Fibroblast of skin of right biceps (primary cell): ENCODE results near the gene NKX2-3.

Source experiments
- DNase-seq: peaks from one replicate; pipeline ENCODE4 v3.0.0-alpha.2; 2013

Gene NKX2-3

GRCh38 chr10:99526861-99527504 lies 5.8 kb upstream of the NKX2-3 start:
- no peak for DNase-seq

GRCh38 chr10:99527526-99528493 lies 4.9 kb upstream of the NKX2-3 start:
- DNase-seq, result no peak

- no peak for DNase-seq
These were observed 4.0 kb upstream of the NKX2-3 start for GRCh38 chr10:99528494-99529441.

GRCh38 chr10:99529591-99530107 lies 3.1 kb upstream of the NKX2-3 start:
- DNase-seq, result no peak

GRCh38 chr10:99530108-99531025 lies 2.4 kb upstream of the NKX2-3 start:
- DNase-seq, result no peak

GRCh38 chr10:99531026-99531695 lies 1.6 kb upstream of the NKX2-3 start:
- DNase-seq, result no peak

- no peak for DNase-seq
These were observed 797 bp upstream of the NKX2-3 start for GRCh38 chr10:99531696-99532593.

GRCh38 chr10:99533496-99534449 lies 1.0 kb downstream of the NKX2-3 start:
- no peak for DNase-seq

GRCh38 chr10:99534450-99534938 lies 1.8 kb downstream of the NKX2-3 start:
- DNase-seq, result no peak

- DNase-seq, result peak; percentile 17
These were observed 2.4 kb downstream of the NKX2-3 start for GRCh38 chr10:99534939-99535763.

GRCh38 chr10:99535764-99536337 lies 3.1 kb downstream of the NKX2-3 start:
- no peak for DNase-seq

GRCh38 chr10:99536338-99537085 lies 3.8 kb downstream of the NKX2-3 start:
- no peak for DNase-seq

- DNase-seq, result no peak
These were observed 4.6 kb downstream of the NKX2-3 start for GRCh38 chr10:99537086-99537988.

- DNase-seq, result no peak
These were observed 5.5 kb downstream of the NKX2-3 start for GRCh38 chr10:99537989-99538917.
